Activated CD8-positive, alpha-beta memory T cell treated with anti-CD3 and anti-CD28 coated beads for 1 hour (primary cell): ENCODE data around the gene LRRC37B.
"Not testable (repeated sequence)": the region's sequence is repeated elsewhere in the genome, so short reads cannot be mapped to it uniquely, and the experiment has no call there.

Source experiments
- DNase-seq, 2 donors: peaks; one replicate each; pipeline ENCODE4 v3.0.0-alpha.2; 2020; ENCODE audit warnings: low read depth in 1 of 2; ENCODE audit errors: extremely low read depth in 1 of 2

The LRRC37B gene

GRCh38 chr17:32006957-32007462, at the start of gene LRRC37B:
TSS of gene LRRC37B (plus strand) at chr17:32007383. CDS start at chr17:32021393, 14,010 bp downstream.
- peak; percentile 59 to 79 for DNase-seq

DNA sequence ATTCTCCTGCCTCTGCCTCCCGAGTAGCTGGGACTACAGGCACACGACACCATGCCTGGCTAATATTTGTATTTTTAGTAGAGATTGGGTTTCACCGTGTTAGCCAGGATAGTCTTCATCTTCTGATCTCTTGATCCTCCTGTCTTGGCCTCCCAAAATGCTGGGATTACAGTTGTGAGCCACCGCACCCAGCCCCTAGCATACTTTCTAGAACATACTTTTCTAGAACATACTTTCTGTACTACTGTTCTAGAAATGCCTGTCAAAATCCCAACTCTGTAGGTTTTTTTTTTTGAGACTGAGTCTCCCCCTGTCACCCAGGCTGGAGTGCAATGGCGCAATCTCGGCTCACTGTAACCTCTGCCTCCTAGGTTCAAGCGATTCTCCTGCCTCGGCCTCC, 43.1 kb upstream of the LRRC37B start:
- not testable (repeated sequence) for DNase-seq

GRCh38 chr17:31967648-31968047, 39.5 kb upstream of the LRRC37B start:
- no peak for DNase-seq

DNA sequence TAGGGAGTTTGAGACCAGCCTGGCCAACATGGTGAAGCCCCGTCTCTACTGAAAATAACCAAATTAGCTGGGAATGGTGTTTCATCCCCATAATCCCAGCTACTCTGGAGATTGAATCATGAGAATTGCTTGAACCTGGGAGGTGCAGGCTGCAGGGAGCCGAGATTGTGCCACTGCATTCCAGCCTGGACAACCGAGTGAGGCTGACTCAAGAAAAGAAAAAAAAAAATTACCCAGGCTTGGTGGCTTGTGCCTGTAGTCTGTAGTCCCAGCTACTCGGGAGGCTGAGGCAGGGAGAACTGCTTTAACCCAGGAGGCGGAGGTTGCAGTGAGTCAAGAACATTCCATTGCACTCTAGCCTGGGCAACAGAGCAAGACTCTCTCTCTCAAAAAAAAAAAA, 36.8 kb upstream of the LRRC37B start:
- not testable (repeated sequence) for DNase-seq

DNA sequence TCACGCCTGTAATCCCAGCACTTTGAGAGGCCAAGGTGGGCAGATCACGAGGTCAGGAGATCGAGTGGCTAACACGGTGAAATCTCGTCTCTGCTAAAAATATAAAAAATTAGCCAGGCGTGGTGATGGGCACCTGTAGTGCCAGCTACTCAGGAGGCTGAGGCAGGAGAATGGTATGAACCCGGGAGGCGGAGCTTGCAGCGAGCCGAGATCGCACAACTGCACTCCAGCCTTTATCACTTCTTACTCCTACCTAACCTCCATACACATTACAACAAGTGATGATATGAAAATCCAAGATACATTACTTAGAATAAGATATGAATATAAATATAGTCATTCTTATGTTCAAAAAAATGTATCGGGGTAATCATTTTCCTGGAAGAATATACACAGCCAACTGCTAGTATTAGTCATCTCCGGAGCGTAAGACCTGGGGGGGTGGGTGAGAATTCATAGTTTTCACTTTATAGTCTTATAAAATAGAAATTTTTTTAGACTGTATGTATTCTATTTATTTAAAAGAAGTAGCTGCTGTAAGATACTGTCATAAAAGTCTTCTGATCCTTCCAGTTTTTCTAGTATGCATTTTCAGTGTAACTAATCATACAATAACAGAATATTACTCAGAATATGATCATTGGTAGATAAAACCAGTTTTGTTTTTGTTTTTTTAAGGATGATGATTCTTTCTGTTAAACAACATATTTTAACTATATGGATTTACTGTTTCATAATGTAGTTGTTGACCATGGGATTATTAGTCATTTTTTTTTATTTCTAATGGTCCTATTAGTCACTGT, 32.7 kb upstream of the LRRC37B start:
- DNase-seq = not testable (repeated sequence)

DNA sequence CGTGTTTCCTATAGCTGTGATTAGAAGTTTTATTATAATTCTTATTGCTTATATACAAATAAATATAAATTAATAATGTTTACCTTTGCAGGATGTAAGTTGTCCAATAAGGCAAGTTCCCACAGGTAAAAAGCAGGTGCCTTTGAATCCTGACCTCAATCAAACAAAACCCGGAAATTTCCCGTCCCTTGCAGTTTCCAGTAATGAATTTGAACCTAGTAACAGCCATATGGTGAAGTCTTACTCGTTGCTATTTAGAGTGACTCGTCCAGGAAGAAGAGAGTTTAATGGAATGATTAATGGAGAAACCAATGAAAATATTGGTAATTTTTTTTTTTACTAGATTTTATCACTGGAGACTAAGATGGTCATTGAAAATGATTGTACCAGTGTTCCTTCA, 31.8 kb upstream of the LRRC37B start:
- not testable (repeated sequence) for DNase-seq

DNA sequence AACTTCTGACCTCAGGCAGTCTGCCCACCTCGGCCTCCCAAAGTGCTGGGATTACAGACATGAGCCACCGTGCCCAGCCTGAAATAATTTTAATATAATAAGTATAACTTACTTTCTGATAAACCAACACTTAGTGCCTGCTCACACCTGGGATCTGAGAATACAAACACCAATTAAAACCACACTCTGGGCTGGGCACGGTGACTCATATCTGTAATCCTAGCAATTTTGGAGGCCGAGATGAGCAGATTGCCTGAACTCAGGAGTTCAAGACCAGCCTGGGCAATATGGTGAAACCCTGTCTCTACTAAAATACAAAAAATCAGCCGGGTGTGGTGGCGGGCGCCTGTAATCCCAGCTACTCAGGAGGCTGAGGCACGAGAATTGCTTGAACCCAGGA, 15.4 kb upstream of the LRRC37B start:
- not testable (repeated sequence) for DNase-seq

- no peak for DNase-seq
Measured at GRCh38 chr17:31997005-31997404, 10.2 kb upstream of the LRRC37B start.

DNA sequence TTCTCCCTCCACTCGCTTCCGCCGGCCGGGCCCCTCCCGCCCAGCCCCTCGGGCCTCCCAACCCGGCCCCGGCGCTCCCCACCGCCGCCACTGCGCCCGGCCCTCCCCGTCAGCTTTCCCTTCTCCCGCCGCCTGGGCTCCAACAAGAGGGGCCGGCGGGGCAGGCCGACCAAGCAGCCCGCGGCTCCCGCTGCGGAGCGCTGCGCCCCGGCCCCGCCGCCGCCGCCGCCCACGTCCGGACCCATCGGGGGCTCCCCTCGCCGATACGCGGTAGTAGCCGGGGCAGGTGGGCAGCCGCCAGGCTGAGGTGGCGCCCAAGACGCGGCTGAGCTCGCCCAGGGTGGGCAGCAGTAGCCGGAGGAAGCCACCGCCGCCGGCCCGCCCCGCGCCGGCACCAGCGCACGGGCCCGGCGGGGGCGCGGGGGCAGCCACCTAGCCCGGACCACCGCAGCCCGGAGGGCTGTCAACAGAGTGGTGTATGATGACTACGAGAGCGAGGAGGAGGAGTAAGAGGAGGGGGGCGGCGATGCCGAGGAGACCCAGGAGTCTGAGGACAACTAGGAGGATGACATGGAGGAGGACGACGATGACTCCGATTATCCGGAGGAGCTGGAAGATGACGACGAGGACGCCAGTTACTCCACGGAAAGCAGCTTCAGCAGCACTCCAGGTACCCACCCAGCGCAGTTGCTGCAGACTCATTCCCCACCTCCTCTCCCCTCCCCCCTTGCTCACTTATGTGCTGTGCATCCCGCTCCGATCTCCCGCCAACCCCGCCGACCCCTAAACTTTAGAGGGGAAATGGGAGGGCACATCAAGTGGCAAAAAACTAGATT, 498 bp downstream of the LRRC37B start:
- DNase-seq = peak in 1 of 2 donors; percentile 8

DNA sequence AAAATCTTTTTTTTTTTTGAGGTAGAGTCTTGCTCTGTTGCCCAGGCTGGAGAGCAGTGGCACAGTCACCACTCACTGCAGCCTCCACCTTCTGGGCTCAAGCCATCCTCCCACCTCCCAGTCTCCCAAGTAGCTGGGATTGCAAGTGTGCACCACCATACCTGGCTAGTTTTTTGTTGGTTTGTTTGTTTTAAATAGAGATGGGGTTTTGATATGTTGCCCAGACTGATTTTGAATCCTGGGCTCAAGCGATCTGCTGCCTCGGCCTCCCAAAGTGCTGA, 2.0 kb downstream of the LRRC37B start:
- DNase-seq = no peak

DNA sequence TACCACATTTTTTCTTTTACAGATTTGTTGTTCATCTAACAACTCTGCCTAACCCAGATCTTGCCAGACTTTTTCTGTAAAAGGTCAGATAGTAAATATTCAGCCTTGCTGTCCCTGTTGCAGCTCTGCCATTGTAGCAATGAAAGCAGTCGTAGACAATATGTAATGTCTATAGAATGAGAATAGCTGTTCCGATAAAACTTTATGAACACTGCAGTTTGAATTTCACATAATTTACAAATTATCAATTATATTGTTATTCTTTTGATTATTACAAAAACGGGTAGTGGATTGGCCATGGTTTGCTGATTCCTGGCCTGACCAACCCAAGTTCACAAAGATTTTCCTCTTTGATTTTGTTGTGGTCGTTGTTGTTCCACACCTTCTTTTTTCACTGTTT, 2.9 kb downstream of the LRRC37B start:
- DNase-seq = no peak

DNA sequence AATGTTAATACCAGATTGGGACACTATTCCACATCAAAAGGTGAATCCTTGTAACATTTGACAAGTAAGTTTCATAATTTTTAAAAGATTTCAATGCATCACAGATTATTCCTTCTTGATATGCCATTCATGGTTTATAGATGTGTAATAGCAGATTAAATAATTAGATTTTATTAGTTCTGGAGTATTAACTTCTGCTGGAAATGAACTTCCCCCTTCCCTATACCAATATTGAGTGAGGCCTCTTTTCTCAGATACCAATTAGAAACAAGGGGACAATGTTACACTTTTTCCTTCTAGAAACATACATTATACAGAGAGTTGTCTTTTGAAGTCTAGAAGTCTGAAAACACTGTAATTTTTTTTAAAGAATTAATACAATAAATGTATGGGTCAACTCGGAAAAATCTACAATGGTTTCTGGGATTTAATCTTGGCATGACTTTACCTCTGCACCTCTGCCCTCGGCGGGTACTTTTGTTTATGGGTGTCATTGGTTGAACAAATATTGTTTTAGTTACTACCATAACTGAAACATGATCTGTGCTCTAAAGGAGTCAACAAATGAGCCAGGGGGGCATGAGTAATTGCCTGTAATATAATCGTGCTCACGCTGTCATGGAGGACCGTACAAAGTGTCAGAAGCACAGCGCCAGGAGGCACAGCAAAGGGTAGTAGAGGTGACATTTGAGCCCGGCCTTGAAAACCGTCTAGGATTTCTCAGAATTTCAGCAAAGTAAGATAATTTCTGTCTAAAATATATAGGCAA, 8.2 kb downstream of the LRRC37B start:
- DNase-seq = no peak

DNA sequence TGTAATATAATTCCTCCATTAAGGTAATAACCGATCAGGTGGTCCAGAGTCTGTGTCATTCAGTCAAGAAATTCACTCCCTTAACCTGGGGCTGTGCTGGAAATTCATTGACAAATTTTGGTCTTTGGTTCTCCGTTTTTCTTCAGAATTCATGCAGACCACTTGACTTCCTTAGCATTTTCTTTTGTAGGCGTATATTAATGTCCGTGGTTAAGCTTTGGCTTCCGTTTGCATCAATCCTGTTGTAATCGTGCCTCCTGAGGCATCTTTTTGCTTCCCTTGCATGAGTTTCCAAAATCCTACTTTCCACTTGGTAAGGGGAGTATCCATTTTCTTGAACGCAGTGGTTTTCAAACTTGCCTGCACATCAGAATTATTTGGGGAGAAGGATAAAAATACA, 9.0 kb downstream of the LRRC37B start:
- DNase-seq = no peak

DNA sequence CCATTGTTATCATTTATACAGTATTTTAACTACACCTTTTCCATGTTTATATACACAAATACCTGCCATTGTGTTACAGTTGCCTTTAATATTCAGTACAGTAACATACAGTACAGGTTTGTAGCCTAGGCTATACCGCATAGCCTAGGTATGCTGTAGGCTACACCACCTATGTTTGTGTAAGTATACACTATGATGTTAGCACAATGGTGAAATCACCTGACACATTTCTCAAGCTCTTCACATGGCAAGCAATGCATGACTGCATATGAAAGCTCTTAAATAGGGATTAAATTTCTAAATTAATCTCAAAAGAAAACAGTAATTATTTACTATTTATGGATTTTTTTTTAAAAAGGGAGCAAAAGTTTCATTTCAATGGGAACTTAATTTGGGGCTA, 12.0 kb downstream of the LRRC37B start:
- DNase-seq = no peak

- no peak for DNase-seq
Measured at GRCh38 chr17:32020943-32021614, 13.9 kb downstream of the LRRC37B start.

GRCh38 chr17:32021615-32021955, 14.4 kb downstream of the LRRC37B start:
- DNase-seq = no peak

GRCh38 chr17:32022554-32022953, 15.4 kb downstream of the LRRC37B start:
- not testable (repeated sequence) for DNase-seq

DNA sequence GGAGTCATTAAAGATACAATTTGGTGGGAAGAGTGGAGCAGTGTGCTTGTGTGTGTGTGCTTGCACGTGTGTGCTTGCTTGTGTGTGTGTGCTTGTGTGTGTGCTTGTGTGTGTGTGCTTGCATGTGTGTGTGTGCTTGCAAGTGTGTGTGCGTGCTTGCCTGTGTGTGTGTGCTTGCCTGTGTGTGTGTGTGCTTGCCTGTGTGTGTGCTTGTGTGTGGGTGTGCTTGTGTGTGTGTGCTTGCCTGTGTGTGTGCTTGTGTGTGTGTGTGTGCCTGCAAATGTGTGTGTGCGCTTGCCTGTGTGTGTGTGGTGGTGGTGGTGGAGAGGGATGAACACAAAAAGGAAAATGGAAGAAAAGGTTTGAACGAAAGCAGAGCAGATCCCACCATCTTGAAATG, 20.1 kb downstream of the LRRC37B start:
- not testable (repeated sequence) for DNase-seq

- no peak for DNase-seq
Measured at GRCh38 chr17:32033223-32033622, 26.0 kb downstream of the LRRC37B start.

DNA sequence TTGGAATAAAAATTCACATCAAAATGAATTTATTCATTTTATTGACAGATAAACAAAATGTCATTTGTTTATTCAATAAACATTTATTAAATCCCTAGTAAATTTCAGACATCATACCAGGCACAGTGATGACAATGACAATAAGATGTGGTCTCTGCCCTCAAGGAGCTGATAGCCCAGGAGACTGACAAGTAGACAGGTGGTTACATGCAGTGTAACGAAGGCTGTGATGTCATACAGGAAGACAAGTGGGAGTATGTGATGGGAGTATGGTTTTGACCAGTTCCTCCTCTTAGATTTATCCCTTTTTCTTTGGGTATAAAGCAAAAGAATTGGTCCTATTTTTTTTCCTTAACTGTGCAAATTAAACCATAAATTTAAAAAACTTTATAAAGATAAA, 26.6 kb downstream of the LRRC37B start:
- DNase-seq = not testable (repeated sequence)

DNA sequence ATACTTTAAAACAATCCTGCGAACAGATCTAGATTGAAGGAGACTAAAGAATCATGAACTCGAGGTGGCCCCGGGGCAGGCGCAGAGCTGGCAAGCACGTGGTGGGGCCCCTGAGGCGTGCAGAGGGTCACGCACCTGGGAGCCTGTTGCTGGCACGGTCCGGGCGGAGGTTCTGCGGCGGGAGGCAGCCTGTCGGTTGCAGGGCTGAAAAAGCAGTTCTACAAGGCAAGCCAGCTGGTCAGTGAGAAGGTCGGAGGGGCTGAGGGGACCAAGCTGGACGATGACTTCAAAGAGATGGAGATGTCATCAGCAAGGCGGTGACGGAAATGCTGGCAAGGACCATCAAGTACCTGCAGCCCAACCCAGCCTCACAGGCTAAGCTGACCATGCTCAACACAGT, 33.1 kb downstream of the LRRC37B start:
- not testable (repeated sequence) for DNase-seq
